ENCODE measurements around the gene TGM5.

DNA sequence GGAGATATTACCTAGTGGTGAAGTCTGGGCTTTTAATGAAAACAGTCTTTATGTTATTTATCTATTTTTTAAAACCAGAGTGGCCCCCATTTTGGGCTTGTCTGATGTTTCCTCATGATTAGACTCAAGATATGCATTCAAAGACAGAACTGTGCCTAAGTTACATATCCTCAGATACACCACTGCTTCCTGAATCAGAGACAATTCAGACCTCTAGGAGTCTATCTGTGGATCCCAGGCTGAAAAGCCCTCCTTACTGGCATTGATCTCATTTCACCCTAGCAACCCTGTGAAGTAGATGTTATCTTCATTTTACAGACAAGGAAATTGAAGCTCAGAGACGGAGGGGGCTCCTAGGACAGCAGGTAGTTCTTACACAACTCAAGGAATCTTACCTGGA is 16.8 kb upstream of the TGM5 start:
- TF ChIP-seq POLR2A (IDR thresholded peaks at IDR 0.05), result no peak
- TF ChIP-seq, protein P1, sequence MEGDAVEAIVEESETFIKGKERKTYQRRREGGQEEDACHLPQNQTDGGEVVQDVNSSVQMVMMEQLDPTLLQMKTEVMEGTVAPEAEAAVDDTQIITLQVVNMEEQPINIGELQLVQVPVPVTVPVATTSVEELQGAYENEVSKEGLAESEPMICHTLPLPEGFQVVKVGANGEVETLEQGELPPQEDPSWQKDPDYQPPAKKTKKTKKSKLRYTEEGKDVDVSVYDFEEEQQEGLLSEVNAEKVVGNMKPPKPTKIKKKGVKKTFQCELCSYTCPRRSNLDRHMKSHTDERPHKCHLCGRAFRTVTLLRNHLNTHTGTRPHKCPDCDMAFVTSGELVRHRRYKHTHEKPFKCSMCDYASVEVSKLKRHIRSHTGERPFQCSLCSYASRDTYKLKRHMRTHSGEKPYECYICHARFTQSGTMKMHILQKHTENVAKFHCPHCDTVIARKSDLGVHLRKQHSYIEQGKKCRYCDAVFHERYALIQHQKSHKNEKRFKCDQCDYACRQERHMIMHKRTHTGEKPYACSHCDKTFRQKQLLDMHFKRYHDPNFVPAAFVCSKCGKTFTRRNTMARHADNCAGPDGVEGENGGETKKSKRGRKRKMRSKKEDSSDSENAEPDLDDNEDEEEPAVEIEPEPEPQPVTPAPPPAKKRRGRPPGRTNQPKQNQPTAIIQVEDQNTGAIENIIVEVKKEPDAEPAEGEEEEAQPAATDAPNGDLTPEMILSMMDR (IDR thresholded peaks at IDR 0.05), result no peak
